ENCODE results near the gene ZNF385D.

GRCh38 chr3:21697707-21698106, 53.3 kb downstream of the ZNF385D start:
- TF ChIP-seq CTCF (IDR thresholded peaks at IDR 0.05) (no peak), EP300 (IDR thresholded peaks at IDR 0.05) (no peak), POLR2AphosphoS5 (IDR thresholded peaks at IDR 0.05) (no peak)
